MM.1S (cell line): ENCODE measurements around the gene VPS35L.

Source experiments
- EZH2 ChIP-seq: fragments of 300-600 bp; sonication (generic); optimal IDR thresholded peaks from 2 replicates; pipeline ENCODE3; 2017; ENCODE audit warnings: low read depth, mild to moderate bottlenecking, antibody characterized with exemption, low read length, mixed read lengths
- EZH2phosphoT487 ChIP-seq: fragments of 300-600 bp; sonication (generic); IDR thresholded peaks from 2 replicates; pipeline ENCODE4 v1.6.1; 2018; ENCODE audit warnings: antibody characterized with exemption, low read length
- TF ChIP-seq, protein P1 (sequence below): fragments of 300-600 bp; sonication (generic); IDR thresholded peaks from 2 replicates; pipeline ENCODE4 v1.5.1; 2016; ENCODE audit warnings: antibody characterized with exemption, low read length, mixed read lengths

DNA sequence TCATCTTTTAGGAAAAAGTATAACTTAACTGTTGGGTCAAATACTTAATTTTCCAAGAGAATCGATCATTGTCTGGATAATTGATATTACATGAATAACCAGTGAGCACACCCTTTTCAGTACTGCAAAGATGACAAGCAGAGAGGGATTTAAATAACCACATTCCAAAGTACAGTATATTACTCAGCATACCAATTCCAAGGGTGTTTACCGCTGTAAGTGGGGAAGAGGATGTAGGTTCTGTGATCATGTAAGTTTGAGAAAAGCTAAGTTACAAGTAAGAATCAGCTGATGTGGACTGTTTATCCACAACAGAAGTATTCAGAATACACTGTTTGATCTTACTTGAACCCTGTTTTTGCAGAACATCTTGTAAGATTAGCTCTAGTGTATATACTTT lies 39.7 kb upstream of the VPS35L start:
- TF ChIP-seq, protein P1, sequence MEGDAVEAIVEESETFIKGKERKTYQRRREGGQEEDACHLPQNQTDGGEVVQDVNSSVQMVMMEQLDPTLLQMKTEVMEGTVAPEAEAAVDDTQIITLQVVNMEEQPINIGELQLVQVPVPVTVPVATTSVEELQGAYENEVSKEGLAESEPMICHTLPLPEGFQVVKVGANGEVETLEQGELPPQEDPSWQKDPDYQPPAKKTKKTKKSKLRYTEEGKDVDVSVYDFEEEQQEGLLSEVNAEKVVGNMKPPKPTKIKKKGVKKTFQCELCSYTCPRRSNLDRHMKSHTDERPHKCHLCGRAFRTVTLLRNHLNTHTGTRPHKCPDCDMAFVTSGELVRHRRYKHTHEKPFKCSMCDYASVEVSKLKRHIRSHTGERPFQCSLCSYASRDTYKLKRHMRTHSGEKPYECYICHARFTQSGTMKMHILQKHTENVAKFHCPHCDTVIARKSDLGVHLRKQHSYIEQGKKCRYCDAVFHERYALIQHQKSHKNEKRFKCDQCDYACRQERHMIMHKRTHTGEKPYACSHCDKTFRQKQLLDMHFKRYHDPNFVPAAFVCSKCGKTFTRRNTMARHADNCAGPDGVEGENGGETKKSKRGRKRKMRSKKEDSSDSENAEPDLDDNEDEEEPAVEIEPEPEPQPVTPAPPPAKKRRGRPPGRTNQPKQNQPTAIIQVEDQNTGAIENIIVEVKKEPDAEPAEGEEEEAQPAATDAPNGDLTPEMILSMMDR = no peak
- TF ChIP-seq EZH2phosphoT487 = no peak
- TF ChIP-seq EZH2 = no peak
